Fibroblast of pulmonary artery (primary cell): ENCODE data around the gene TOM1L2.

ENCODE experiments used
- DNase-seq: peaks from one replicate; pipeline ENCODE4 v3.0.0-alpha.2; 2010; ENCODE audit warnings: low read depth
- H3K4me3 ChIP-seq: replicated peaks from 2 replicates; pipeline ENCODE4 v1.5.1; 2011; ENCODE audit warnings: low read depth, mild to moderate bottlenecking, control low read depth, low read length, moderate library complexity
- TF ChIP-seq, protein P1 (sequence below): IDR thresholded peaks from 2 replicates; pipeline ENCODE4 v1.5.1; 2011; ENCODE audit warnings: mild to moderate bottlenecking, control low read depth, low read length, inconsistent platforms; ENCODE audit errors: missing control alignments

The TOM1L2 gene

DNA sequence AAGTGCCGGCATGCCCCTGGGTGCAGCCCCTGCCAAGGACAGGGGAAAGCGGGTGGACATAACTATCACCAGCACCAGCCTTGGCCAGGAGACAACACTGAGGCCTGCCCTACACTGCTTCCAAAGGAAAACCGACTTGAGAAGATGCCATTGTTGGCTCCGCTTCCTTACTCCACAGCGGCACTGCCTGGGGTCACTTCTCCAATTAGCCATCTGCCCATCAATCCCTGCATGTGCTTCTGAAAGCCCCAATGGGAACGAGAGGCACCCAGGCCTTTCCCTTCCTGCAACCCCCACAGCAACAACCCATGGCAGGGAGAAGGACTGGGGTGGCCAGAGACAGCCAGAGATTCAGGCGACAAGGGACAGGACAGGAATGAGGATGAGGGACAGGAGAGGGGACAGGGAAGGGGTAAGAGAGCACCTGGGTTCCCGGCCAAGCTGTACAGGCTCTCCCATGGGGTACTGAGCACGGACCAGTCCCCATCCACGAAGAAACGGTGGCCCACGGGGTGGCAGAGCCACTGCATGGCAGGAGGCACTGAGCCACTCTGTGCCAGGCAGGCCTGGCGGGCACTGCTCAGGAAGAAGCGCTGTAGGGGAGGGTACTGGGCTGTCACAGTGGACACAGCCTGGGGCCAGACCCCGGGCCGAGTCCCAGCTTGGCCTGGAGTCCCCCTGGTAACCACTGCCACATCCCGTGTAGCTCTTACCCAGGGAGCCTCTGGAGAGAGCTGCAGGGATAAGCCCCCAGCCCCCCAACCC lies 156.6 kb downstream of the TOM1L2 start:
- DNase-seq: no peak
- TF ChIP-seq, protein P1, sequence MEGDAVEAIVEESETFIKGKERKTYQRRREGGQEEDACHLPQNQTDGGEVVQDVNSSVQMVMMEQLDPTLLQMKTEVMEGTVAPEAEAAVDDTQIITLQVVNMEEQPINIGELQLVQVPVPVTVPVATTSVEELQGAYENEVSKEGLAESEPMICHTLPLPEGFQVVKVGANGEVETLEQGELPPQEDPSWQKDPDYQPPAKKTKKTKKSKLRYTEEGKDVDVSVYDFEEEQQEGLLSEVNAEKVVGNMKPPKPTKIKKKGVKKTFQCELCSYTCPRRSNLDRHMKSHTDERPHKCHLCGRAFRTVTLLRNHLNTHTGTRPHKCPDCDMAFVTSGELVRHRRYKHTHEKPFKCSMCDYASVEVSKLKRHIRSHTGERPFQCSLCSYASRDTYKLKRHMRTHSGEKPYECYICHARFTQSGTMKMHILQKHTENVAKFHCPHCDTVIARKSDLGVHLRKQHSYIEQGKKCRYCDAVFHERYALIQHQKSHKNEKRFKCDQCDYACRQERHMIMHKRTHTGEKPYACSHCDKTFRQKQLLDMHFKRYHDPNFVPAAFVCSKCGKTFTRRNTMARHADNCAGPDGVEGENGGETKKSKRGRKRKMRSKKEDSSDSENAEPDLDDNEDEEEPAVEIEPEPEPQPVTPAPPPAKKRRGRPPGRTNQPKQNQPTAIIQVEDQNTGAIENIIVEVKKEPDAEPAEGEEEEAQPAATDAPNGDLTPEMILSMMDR: no peak

DNA sequence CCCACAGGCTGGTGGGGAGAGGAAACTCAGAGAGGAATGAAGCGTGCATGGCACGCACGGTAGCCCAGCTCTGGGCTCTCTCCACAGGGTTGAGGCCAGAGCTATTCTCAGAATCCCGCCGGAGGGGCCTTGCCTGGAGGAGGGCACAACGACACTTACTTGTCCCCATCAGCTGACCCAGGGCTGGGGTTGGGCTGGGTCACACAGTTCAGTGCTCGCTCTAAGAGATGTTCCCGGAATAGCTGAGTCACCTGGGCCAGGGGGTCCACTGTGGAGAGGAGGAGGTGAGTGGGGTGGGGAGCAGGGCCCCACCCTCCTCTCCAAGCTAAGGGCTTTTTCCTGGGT lies 157.2 kb downstream of the TOM1L2 start:
- no peak overlapping the region for H3K4me3 ChIP-seq
- TF ChIP-seq, protein P1: no peak
- no peak for DNase-seq

More for the DNA sequence above, 156.6 kb downstream of the TOM1L2 start:
- H3K4me3 ChIP-seq: no peak overlapping the region

DNA sequence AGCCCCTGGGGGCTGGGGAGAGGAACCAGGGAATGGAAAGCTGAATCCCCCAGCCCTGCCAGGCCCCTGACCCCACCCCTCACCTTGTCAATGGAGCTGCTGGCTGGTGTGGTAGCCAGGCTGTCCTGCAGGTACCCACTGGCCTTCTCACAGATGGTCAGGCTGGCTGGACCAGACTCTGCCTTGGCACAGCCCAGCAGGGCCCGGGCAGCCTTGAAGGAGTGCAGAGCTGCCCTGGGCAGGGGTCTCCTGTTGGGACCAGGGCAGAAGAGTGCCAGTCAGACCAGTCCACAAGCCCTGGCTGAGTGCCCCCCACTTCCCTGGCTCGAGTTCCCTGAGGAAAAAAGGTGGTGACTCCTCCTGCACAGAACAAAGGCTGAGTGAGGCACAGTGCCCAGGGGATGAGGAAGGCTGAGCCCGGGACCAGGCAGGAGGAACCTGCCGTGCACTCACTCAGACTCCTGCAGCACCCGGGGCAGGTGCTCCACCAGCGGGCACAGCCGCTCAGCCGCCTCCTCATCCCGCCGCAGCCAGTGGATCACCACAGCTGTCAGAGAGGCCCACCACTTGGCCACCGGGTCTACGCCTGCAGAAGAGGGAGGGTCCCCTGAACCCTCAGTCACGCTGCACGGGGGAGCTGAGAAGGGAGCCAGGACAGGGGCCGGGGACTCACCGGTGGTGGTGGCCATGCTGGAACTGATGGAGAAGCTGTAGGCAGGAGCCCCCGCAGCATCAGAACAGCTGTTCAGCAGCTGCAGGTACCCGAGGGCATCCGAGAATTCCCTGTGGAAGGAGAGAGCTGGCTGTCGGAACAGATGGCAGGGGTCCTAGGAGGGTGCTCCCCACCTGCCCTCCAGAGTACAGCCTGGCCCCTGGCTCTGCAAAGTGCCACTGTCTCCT lies 157.8 kb downstream of the TOM1L2 start:
- no peak overlapping the region for H3K4me3 ChIP-seq
- DNase-seq: no peak
- TF ChIP-seq, protein P1: no peak

DNA sequence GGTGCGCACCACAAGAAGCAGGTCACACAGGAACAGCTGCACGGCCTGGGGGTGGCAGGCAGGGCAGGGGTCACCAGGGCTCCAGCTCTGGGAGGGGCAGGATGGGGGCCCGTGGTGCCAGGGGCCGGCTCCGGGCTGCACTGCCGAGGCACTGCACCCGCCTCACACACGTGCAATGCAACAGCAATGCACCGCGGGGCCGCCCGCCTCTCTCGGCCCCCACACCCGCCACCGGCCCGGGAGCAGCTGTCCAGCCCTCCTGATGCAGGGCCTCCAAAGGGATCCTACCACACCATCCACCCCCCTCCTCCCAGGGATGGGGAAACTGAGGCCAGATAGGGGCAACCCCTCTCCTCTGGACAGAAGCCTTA lies 158.5 kb downstream of the TOM1L2 start:
- no peak for DNase-seq
- TF ChIP-seq, protein P1: no peak
- no peak overlapping the region for H3K4me3 ChIP-seq

DNA sequence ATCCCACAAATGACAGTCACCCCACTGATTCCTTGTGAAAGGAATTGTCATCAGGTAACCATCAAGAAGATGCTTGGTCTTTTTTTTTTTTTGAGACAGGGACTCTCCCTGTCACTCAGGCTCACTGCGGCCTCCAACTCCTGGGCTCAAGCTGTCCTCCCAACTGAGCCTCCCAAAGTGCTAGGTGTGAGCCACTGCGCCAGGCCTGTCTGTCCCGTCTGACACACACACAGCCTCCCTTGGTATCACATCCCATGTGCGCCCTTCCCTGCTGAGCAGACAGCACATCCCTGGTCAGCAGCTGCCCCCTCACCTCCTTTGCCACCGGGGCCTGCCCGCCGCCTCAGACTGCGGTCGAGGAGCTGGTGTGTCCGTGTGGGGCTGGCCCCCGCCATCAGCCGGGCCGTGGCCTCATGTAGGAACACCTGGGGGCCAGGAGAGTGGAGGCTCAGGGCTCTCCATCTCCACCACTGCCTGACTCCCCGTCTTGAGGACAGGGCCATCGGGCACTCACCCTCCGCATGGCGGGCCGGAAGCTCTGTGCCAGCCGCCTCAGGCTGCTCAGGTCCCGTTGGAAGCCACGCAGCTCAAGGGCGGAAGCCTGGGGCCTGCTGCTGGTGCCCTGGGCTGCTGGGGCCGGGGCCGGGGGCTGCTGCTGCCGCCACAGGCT lies 159.0 kb downstream of the TOM1L2 start:
- DNase-seq: no peak

DNA sequence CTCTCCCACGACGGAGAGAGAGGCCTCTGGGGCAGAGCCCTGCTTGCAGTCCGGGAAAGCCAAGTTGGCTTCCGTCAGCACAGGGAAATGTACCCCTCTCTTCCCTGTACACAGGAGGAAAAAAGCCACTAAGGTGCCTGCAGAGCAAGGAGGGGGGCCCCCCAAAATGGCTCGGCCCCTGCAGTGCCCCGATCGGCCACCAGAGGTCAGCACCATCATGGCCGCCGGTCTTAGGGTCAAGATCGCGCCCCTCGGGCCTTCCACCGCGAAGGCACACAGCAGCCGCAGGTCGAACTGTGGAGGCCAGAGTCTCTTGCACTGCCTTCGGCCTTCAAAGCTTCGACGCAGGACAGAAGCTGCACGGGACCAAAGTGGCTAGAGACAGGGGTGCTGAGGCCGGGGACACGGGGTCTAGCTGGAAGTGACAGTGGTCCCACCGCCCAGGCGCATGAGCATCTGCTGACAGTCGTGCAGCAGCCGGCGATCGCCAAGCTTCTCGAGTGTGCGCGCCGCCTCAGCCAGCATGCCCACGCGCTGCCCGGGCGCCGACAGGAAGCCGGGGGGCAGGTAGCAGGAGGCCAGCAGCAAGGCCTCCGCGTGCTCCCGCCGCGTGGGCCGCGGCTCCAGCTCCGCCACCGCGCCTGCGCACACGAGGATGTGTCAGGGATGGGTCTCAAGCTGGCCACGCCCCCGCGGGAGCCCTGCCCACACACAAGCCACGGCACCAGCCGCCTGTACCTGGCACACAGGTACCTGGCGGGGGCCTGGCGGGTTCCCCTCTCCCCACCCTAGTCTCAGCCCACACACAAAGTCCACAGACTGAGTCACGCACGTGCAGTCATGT lies 159.8 kb downstream of the TOM1L2 start:
- no peak overlapping the region for H3K4me3 ChIP-seq
- DNase-seq: peak; percentile 68
- TF ChIP-seq, protein P1: peak; percentile 89

More for the DNA sequence above, 159.0 kb downstream of the TOM1L2 start:
- TF ChIP-seq, protein P1: no peak
- no peak overlapping the region for H3K4me3 ChIP-seq
